ENCODE measurements around the gene CFAP43. TPM values are rescaled to one million over a fixed set of nuclear protein-coding genes. Genes with fewer than 3 reads are reported as not detected.

CFAP43 gene
- total and polyA plus RNA-seq, 2 experiments from 2014 or later = 0.24 to 0.44 TPM

GRCh38 chr10:104240078-104240477, 7.9 kb upstream of the CFAP43 start:
- H3K27ac Mint-ChIP-seq = no peak overlapping the region
- TF ChIP-seq ZNF331 (CRISPR knock-in tag; IDR thresholded peaks at IDR 0.05; ENCODE audit: low read depth) (no peak), JUNB (IDR thresholded peaks at IDR 0.05; ENCODE audit: unreplicated experiment) (no peak), POLR2AphosphoS5 (IDR thresholded peaks at IDR 0.05; ENCODE audit: low read depth) (no peak), NANOG (IDR thresholded peaks at IDR 0.05; ENCODE audit: borderline replicate concordance) (no peak), EZH2 (IDR thresholded peaks at IDR 0.05; ENCODE audit: low read depth, unreplicated experiment) (no peak), ETS1 (IDR thresholded peaks at IDR 0.05) (no peak), CREB1 (CRISPR knock-in tag; IDR thresholded peaks at IDR 0.05; ENCODE audit: low read depth) (no peak), CTCF (conservative IDR thresholded peaks at IDR 0.05; ENCODE audit: low read depth in 2 of 2) (no peak), STAT1 (IDR thresholded peaks at IDR 0.05; ENCODE audit: unreplicated experiment) (no peak), REST (IDR thresholded peaks at IDR 0.05; ENCODE audit: unreplicated experiment) (no peak)
- H3K4me1 Mint-ChIP-seq = no peaks in the 10 kb centered on the region
- Histone ChIP-seq H3K9me2 (ENCODE audit: insufficient read depth) (no peaks in the 10 kb centered on the region), H3K27me3 (ENCODE audit: insufficient read depth) (no peaks in the 10 kb centered on the region), H3K79me2 (replicated peaks; ENCODE audit: insufficient read depth) (no peaks in the 10 kb centered on the region), H4K20me1 (replicated peaks; ENCODE audit: insufficient read depth) (no peaks in the 10 kb centered on the region), H3K4me1 (ENCODE audit: insufficient read depth) (no peaks in the 10 kb centered on the region), H3K36me3 (ENCODE audit: insufficient read depth) (no peaks in the 10 kb centered on the region), H3K27ac (ENCODE audit: low read depth) (no peak overlapping the region), H3K4me2 (no peak overlapping the region), H3K4me3 (no peak overlapping the region), H2AFZ (no peak overlapping the region), H3F3A (replicated peaks; ENCODE audit: low read depth) (no peaks in the 10 kb centered on the region)
- H3K4me3 Mint-ChIP-seq = no peak overlapping the region
- H3K36me3 Mint-ChIP-seq (ENCODE audit: low read depth) = peaks cover 11% of the 10 kb centered on the region; the same call in 2 of the 3 replicates
- DNase-seq (ENCODE audit: low spot score) = no peak
- no peaks in the 10 kb centered on the region for H3K27me3 Mint-ChIP-seq (ENCODE audit: insufficient read depth, low read depth, poor library complexity)
- no peak for ATAC-seq
- peaks cover 14% of the 10 kb centered on the region; the same call in 2 of the 3 replicates for H3K9me3 Mint-ChIP-seq

Data from GM23338 (cell line).